Testis (tissue), 2 donors: Measurements from ENCODE around the gene OR10G6.

Experiments
- CTCF ChIP-seq, 3 experiments: fragments of 450-650 bp in 2 of 3; fragments of 200-600 bp in 1 of 3; sonication (generic) in 1 of 3; IDR thresholded peaks; one replicate each; pipeline ENCODE4 v1.5.1; 2016 to 2019; ENCODE audit warnings: antibody characterized with exemption in 3 of 3, mild to moderate bottlenecking in 2 of 3, moderate library complexity in 1 of 3
- POLR2A ChIP-seq: fragments of 450-650 bp; IDR thresholded peaks from one replicate; pipeline ENCODE4 v1.6.1; 2017; ENCODE audit warnings: antibody characterized with exemption, mild to moderate bottlenecking, moderate library complexity

- TF ChIP-seq CTCF (IDR thresholded peaks at IDR 0.05) (no peak), POLR2A (no peak)
Observed at GRCh38 chr11:123995119-123995518, at the start of gene OR10G6.
